ENCODE results near the gene MIEF1. TPM values are rescaled to one million over a fixed set of nuclear protein-coding genes. Genes with fewer than 3 reads are reported as not detected.

The MIEF1 gene
- total RNA-seq, 4 donors from 2014 or later, result 17.8 to 28.3 (median 21.4) TPM

DNA sequence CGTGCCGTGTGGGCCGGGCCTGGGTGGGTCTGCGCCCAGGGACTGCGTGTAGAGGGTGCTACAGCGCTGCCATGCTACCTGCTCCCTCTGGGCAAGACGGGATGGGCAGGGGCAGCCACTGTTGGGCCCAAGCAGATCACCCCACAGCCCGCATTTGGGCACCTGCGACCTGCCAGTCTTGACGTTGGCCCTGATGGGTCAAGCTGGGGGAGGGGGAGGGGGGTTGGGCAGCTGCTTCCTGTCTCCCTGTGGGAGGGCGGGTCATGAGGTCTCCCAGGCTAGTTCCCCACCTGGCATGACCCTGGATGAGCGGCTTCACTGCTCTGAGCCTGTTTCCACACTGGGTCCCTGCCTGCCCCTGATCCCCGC lies 33.3 kb downstream of the MIEF1 start:
- TF ChIP-seq, protein P1, sequence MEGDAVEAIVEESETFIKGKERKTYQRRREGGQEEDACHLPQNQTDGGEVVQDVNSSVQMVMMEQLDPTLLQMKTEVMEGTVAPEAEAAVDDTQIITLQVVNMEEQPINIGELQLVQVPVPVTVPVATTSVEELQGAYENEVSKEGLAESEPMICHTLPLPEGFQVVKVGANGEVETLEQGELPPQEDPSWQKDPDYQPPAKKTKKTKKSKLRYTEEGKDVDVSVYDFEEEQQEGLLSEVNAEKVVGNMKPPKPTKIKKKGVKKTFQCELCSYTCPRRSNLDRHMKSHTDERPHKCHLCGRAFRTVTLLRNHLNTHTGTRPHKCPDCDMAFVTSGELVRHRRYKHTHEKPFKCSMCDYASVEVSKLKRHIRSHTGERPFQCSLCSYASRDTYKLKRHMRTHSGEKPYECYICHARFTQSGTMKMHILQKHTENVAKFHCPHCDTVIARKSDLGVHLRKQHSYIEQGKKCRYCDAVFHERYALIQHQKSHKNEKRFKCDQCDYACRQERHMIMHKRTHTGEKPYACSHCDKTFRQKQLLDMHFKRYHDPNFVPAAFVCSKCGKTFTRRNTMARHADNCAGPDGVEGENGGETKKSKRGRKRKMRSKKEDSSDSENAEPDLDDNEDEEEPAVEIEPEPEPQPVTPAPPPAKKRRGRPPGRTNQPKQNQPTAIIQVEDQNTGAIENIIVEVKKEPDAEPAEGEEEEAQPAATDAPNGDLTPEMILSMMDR (IDR thresholded peaks at IDR 0.05), result no peak
- TF ChIP-seq POLR2AphosphoS5 (IDR thresholded peaks at IDR 0.05) (no peak), POLR2A (IDR thresholded peaks at IDR 0.05) (no peak), EP300 (IDR thresholded peaks at IDR 0.05) (no peak)
- Histone ChIP-seq H3K36me3 (peaks cover 0 to 3% of the 10 kb centered on the region in 2 donors), H3K27ac (no peak overlapping the region), H3K4me1 (peaks cover 2 to 32% (median 22%) of the 10 kb centered on the region in 3 donors), H3K4me3 (no peak overlapping the region), H3K27me3 (no peaks in the 10 kb centered on the region), H3K9me3 (no peaks in the 10 kb centered on the region)
- ATAC-seq, result no peak
- no CpG with 5 or more reads among the region's 13 CpGs for WGBS, 2 donors (ENCODE audit: low coverage in 1 of 2)

DNA sequence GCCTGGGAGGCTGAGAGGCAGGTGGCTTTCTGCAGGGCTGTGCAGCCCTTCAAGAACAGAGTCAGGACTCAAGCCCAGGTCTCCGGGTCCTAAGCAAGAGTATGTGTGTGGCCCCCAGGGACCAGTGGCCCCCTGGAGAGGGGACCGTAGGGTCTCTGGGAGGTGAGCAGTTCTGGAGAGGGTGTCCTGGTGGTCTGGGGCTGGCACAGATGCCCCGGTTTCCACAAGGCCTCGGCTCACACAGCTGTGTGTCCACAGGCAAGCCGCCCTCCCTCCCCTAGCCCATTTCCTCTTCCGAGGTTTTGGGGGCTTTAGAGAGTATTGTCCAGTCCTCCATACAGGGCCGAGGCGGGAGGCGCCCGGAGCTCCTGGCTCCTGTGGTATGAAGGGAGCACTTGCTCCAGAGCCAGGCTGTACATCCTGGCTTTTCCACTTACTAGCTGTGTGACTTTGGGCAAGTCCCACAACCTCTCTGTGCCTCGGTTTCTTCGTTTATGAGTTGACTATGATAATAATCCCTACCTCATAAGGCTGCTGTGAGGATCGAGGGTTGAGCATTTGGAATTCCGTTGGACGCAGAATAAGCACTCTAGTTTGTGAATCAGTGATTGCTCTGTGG lies 33.9 kb downstream of the MIEF1 start:
- no peak overlapping the region for H3K4me3 ChIP-seq
- peaks cover 2 to 26% (median 16%) of the 10 kb centered on the region in 3 donors for H3K4me1 ChIP-seq
- TF ChIP-seq POLR2A (IDR thresholded peaks at IDR 0.05) (no peak), EP300 (IDR thresholded peaks at IDR 0.05) (no peak)
- TF ChIP-seq, protein P1 (IDR thresholded peaks at IDR 0.05), result no peak
- H3K9me3 ChIP-seq, result no peaks in the 10 kb centered on the region
- 83 to 94% methylated on average over 3 to 7 of the region's 15 CpGs for WGBS, 2 donors (ENCODE audit: low coverage in 1 of 2)
- H3K27me3 ChIP-seq, result no peaks in the 10 kb centered on the region
- H3K36me3 ChIP-seq, result no peaks in the 10 kb centered on the region
- H3K27ac ChIP-seq, result no peak overlapping the region
- no peak for ATAC-seq

DNA sequence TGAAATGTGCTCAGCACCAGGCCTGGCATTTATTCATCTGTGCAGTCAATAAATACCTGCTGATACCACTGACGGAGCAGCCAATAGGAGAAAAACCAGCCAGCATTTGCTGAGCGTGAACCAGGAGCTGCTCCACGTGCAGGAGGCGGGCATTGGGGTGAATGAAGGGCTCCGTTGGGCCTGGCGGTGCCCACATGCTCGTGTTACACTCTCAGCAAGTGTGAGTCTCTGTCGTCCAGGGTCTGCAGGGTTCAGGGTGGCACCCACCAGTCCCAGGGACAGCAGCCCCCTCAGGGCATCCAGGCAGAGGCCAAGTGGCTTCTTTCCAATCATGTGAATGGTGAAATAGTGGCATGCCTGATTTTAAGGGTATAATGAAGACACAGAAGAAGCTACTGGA lies 34.6 kb downstream of the MIEF1 start:
- Histone ChIP-seq H3K27ac (no peak overlapping the region), H3K27me3 (peaks cover 4% of the 10 kb centered on the region), H3K9me3 (no peaks in the 10 kb centered on the region), H3K4me1 (peaks cover 0 to 19% (median 8%) of the 10 kb centered on the region in 3 donors), H3K4me3 (no peak overlapping the region), H3K36me3 (no peaks in the 10 kb centered on the region)
- WGBS, 2 donors (ENCODE audit: low coverage in 1 of 2), result 70% methylated on average over 4 of the region's 8 CpGs; no CpG with 5 or more reads in 1 of the 2 donors
- no peak for TF ChIP-seq POLR2A (IDR thresholded peaks at IDR 0.05)
- no peak for TF ChIP-seq EP300 (IDR thresholded peaks at IDR 0.05)
- TF ChIP-seq, protein P1 (IDR thresholded peaks at IDR 0.05), result no peak
- no peak for TF ChIP-seq POLR2AphosphoS5 (IDR thresholded peaks at IDR 0.05)
- no peak for ATAC-seq

DNA sequence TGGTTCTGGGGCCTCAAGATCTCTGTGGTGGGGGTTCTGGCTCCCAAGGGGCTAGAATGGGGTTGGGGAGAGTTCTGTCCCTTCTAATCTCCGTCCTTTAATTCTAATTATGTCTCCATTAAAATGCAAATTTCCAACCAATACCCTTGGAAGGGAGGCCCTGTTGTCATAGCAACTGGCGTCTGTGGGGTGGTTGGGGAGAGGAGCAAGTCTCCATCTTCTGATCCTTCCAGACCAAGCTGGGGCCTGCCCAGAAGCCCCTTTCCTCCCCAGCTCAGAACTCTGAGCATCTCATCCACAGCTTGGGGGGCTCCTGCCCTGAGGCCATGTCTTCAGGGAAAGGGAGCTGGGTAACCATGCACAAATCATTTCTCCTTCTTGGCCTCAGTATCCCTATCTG lies 35.9 kb downstream of the MIEF1 start:
- Histone ChIP-seq H3K36me3 (no peaks in the 10 kb centered on the region), H3K27me3 (peaks cover 17% of the 10 kb centered on the region), H3K9me3 (no peaks in the 10 kb centered on the region), H3K4me3 (no peak overlapping the region), H3K4me1 (peaks cover 0 to 14% (median 5%) of the 10 kb centered on the region in 3 donors), H3K27ac (no peak overlapping the region)
- no peak for ATAC-seq
- TF ChIP-seq, protein P1 (IDR thresholded peaks at IDR 0.05), result no peak
- TF ChIP-seq EP300 (IDR thresholded peaks at IDR 0.05), result no peak
- TF ChIP-seq POLR2AphosphoS5 (IDR thresholded peaks at IDR 0.05), result no peak
- no peak for TF ChIP-seq POLR2A (IDR thresholded peaks at IDR 0.05)
- 24 to 33% methylated on average over 1 to 2 of the region's 2 CpGs for WGBS, 2 donors (ENCODE audit: low coverage in 1 of 2)

DNA sequence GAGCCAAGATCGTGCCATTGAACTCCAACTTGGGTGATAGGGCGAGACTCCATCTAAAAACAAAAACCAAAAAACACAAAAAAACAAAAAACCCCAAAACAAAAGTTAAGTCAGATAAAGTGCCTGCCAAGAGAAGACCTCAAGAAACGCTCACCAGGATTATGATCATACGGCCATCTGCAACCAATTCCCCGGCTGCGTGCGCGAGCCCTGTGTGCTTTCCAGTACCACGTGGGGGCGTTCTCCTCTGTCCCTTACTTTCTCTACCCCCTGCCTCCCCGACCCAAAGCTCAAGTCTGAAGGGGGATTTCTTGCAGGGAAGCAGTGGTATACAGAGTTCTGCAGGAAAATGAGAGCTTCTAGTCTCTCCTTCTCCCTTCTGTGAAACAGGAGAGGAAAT lies 41.0 kb downstream of the MIEF1 start:
- no peaks in the 10 kb centered on the region for H3K9me3 ChIP-seq
- no peak for ATAC-seq
- WGBS, 2 donors (ENCODE audit: low coverage in 1 of 2), result 0 to 15% methylated on average over 9 to 11 of the region's 11 CpGs
- H3K36me3 ChIP-seq, result no peaks in the 10 kb centered on the region
- TF ChIP-seq EP300 (IDR thresholded peaks at IDR 0.05) (no peak), POLR2A (IDR thresholded peaks at IDR 0.05) (no peak), POLR2AphosphoS5 (IDR thresholded peaks at IDR 0.05) (no peak)
- TF ChIP-seq, protein P1 (IDR thresholded peaks at IDR 0.05), result no peak
- H3K27me3 ChIP-seq, result peaks cover 61% of the 10 kb centered on the region
- H3K4me1 ChIP-seq, result peaks cover 0 to 5% (median 0%) of the 10 kb centered on the region in 3 donors
- no peak overlapping the region for H3K27ac ChIP-seq
- H3K4me3 ChIP-seq, result no peak overlapping the region

Measured in gastroesophageal sphincter (tissue), 4 donors.